NT2/D1 (cell line): ENCODE data around the gene GSTCD.

Experiments used
- DNase-seq: peaks from one replicate; pipeline ENCODE4 v3.0.0-alpha.2; 2011; ENCODE audit warnings: low read depth, low spot score
- H3K27me3 ChIP-seq: 2 replicates; pipeline ENCODE4 v1.6.0; 2011; ENCODE audit warnings: mild to moderate bottlenecking; ENCODE audit not compliant: insufficient read length, insufficient read depth
- H3K36me3 ChIP-seq: 2 replicates; pipeline ENCODE4 v1.6.1; 2011; ENCODE audit warnings: mild to moderate bottlenecking, low read length, mixed read lengths; ENCODE audit not compliant: insufficient read depth, insufficient read length
- H3K4me1 ChIP-seq: 2 replicates; pipeline ENCODE4 v1.5.1; 2011; ENCODE audit not compliant: insufficient read depth, insufficient read length
- H3K4me3 ChIP-seq: 2 replicates; pipeline ENCODE4 v1.5.1; 2011; ENCODE audit warnings: low read depth; ENCODE audit not compliant: insufficient read length
- H3K9ac ChIP-seq: 2 replicates; pipeline ENCODE4 v1.6.0; 2011; ENCODE audit warnings: low read depth; ENCODE audit not compliant: insufficient read length
- H3K9me3 ChIP-seq: 2 replicates; pipeline ENCODE4 v1.5.1; 2011; ENCODE audit warnings: mild to moderate bottlenecking, low read length; ENCODE audit not compliant: insufficient read depth
- SUZ12 ChIP-seq: IDR thresholded peaks from 2 replicates; pipeline ENCODE4 v1.6.1; 2011; ENCODE audit not compliant: insufficient read length, insufficient read depth; ENCODE audit errors: extremely low read depth
- YY1 ChIP-seq: IDR thresholded peaks from 2 replicates; pipeline ENCODE4 v1.6.1; 2011; ENCODE audit not compliant: insufficient read length, insufficient read depth
- ZNF274 ChIP-seq: IDR thresholded peaks from 2 replicates; pipeline ENCODE4 v1.6.1; 2011; ENCODE audit warnings: mild to moderate bottlenecking, low read depth, low read length

The GSTCD gene

DNA sequence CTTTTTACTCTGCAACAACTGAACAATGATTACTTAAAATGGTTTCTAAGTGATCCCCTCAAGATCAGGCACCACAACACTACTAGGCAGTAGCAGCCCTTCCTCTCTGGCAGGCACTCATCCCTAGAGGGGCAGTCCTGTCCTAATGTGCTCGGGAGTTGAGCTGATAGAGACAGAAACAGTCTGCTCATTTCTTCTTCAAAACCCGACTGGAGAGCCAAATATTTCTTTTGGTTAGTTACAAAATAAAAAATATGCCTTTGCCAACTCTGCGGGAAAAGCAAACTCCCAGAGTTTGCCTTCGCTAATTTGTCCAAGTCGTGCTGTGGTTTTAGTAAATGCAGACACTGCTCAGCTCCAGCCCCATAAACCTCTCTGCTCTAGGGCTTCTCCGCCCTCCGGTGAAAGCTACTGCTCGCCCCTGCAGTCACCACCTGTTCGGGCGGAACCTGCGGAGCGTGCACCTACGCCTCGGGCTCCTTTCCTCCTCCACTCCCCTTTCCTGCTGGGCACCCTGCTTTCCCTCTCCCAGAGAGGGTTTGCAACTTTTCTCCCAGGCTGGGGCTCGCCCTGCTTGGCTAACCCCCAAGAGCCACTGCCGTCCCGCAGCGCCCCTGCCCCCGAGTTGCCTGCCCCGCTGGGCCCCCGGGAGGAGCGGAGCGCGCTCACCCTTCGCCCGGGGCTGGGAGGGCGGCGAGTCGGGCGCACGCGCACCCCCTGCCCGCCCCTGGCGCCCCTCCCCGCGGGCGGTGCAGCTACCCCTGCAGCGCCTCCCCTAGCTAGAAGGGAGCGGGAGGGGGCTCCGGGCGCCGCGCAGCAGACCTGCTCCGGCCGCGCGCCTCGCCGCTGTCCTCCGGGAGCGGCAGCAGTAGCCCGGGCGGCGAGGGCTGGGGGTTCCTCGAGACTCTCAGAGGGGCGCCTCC is 186.3 kb downstream of the GSTCD start, which contains the start of gene NPNT:
NPNT (plus strand) TSS at position 812 of the 923 bp plus-strand sequence. CDS start 182 bp downstream, outside the sequence.
- no peak for DNase-seq
- peaks cover 71% of the 10 kb centered on the region for H3K27me3 ChIP-seq
- no peaks in the 10 kb centered on the region for H3K4me1 ChIP-seq
- H3K9ac ChIP-seq: peak within 1 kb of the TSS; percentile 67
- TF ChIP-seq YY1 (no peak), SUZ12 (no peak), ZNF274 (no peak)
- H3K9me3 ChIP-seq: no peaks in the 10 kb centered on the region
- no peaks in the 10 kb centered on the region for H3K36me3 ChIP-seq
- peak within 1 kb of the TSS; percentile 51 for H3K4me3 ChIP-seq

DNA sequence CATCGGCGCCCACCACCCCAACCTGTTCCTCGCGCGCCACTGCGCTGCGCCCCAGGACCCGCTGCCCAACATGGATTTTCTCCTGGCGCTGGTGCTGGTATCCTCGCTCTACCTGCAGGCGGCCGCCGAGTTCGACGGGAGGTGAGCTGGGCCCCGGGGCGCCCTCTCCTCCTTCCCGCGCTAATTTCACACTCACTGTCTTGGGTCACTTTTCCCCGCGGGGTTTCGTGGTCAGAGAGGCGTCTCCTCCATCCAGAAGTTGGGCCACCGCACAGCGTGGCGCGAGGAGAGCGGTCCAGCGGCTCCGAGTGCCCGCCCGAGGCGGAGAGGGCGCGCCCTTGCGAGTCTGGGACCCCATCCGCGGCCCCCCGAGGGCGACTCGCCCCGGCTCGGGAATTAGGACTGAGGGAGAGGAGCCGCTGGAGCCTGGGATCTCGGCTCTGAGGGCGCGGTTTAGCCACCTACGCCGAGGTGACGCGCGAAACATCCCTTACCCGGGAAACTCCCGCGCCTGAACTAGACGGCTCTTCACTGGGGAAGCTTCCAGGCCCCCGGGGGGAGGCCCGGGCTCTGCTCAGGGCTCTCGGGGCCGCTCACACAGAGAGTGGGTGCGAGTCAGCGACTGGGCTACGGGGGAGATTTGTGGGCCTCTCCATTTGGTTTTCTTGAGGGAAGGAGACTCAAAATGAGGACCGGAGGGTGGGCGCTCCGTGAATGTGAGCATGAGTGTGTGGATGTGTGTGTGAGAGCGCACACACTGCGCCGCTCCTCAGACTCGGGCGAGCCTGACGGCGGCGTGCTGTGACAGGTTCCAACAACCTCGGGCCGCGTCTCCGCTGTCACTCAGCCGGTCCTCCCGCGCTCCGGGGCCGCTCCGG is 187.2 kb downstream of the GSTCD start:
- peaks cover 71% of the 10 kb centered on the region for H3K27me3 ChIP-seq
- TF ChIP-seq ZNF274 (no peak), YY1 (no peak), SUZ12 (peak; percentile 44)
- H3K4me3 ChIP-seq: peak overlapping the region; percentile 51
- H3K9me3 ChIP-seq: no peaks in the 10 kb centered on the region
- peak overlapping the region; percentile 67 for H3K9ac ChIP-seq
- H3K4me1 ChIP-seq: no peaks in the 10 kb centered on the region
- H3K36me3 ChIP-seq: no peaks in the 10 kb centered on the region
- no peak for DNase-seq

DNA sequence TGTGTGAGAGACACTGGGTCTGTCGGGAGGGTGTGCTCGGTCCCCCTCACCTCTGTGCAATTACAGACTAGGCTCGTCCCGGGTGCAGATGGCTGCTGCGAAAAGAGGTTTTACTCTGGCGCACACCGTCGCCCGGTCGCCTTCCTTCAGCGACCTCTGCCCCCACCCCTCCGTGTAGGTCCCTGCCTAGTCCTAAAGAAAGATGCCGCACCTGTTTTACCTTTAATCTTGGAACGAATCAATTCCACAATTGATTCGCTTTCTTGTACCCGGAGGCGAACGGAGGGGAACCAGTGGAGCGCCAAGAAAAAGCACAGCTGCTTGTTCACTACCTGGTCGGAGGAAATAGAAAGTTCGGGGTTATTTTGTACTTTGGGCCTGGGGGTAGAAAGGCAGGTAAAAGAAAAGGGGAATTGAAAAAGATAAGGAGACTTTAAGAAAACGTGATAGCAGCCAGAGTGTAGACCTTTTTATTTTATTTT is 187.9 kb downstream of the GSTCD start:
- peak overlapping the region; percentile 51 for H3K4me3 ChIP-seq
- peak overlapping the region; percentile 67 for H3K9ac ChIP-seq
- no peaks in the 10 kb centered on the region for H3K36me3 ChIP-seq
- no peak for DNase-seq
- H3K4me1 ChIP-seq: no peaks in the 10 kb centered on the region
- H3K9me3 ChIP-seq: no peaks in the 10 kb centered on the region
- TF ChIP-seq YY1 (no peak), SUZ12 (no peak), ZNF274 (no peak)
- H3K27me3 ChIP-seq: peaks cover 71% of the 10 kb centered on the region
